Cardiac fibroblast (primary cell): ENCODE results near the gene ABCC8.

Source experiments
- DNase-seq, 2 donors: peaks; one replicate each; pipeline versions ENCODE4 v3.0.0 to v3.0.0-alpha.2; 2010; ENCODE audit warnings: low read depth in 2 of 2
- H3K4me3 ChIP-seq, 2 donors: replicated peaks in 1 of 2; 1 replicate in 1 of 2; 2 replicates in 1 of 2; pipeline ENCODE4 v1.5.1; 2011; ENCODE audit warnings: low read depth in 2 of 2, low read length in 2 of 2, mild to moderate bottlenecking in 2 of 2, moderate library complexity in 1 of 2
- CTCF ChIP-seq: IDR thresholded peaks from one replicate; pipeline ENCODE4 v1.5.1; 2011; ENCODE audit warnings: low read depth, mild to moderate bottlenecking, low read length, inconsistent platforms

The ABCC8 gene

GRCh38 chr11:17486646-17487045 is 10.0 kb upstream of the ABCC8 start:
- H3K4me3 ChIP-seq = no peak overlapping the region
- no peak for DNase-seq
- no peak for TF ChIP-seq CTCF

- no peak for DNase-seq
- H3K4me3 ChIP-seq = no peak overlapping the region
- TF ChIP-seq CTCF = no peak
These were observed 6.9 kb upstream of the ABCC8 start for GRCh38 chr11:17483505-17483904.

GRCh38 chr11:17481905-17482304 is 5.3 kb upstream of the ABCC8 start:
- TF ChIP-seq CTCF = no peak
- H3K4me3 ChIP-seq = no peak overlapping the region
- DNase-seq = no peak

- peak; percentile 15 to 33 for DNase-seq
- no peak for TF ChIP-seq CTCF
These were observed 2.9 kb upstream of the ABCC8 start for GRCh38 chr11:17479284-17480214.

GRCh38 chr11:17478070-17478469 is 1.4 kb upstream of the ABCC8 start:
- no peak for DNase-seq
- no peak for TF ChIP-seq CTCF
- no peak overlapping the region for H3K4me3 ChIP-seq

More at GRCh38 chr11:17479284-17480214, 2.9 kb upstream of the ABCC8 start:
- H3K4me3 ChIP-seq = no peak overlapping the region

- no peak for DNase-seq
- H3K4me3 ChIP-seq = no peak overlapping the region
- TF ChIP-seq CTCF = no peak
These were observed 716 bp upstream of the ABCC8 start for GRCh38 chr11:17477361-17477760.

- no peak for TF ChIP-seq CTCF
- DNase-seq = no peak
- no peak overlapping the region for H3K4me3 ChIP-seq
These were observed 364 bp upstream of the ABCC8 start for GRCh38 chr11:17477084-17477333.
